Raji (cell line): ENCODE measurements around the gene TMEM108.

Experiments used
- POLR2A ChIP-seq: IDR thresholded peaks from 2 replicates; pipeline ENCODE4 v1.6.1; 2011; ENCODE audit warnings: low read depth, low read length, control low read depth; ENCODE audit not compliant: insufficient read depth

The TMEM108 gene

DNA sequence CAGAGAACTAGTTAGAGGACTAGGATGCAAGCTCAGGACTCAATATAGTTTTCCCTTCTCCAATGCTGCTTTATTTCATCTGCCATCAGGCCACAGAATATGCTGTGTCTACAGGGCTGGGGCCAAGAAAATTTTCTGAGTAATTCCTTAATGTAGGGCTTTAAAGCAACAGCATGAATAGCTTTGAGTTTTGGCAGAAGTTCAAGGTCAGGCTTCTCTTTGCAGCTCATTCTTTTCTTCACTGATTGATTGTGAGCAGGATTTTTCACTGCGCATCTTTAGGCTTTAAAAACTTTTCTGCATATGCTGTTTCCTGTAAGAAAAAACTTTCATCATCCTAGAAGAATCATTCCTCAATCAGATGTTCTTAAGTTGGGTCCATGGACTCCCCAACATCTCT lies 4.6 kb downstream of the TMEM108 start:
- TF ChIP-seq POLR2A = no peak

DNA sequence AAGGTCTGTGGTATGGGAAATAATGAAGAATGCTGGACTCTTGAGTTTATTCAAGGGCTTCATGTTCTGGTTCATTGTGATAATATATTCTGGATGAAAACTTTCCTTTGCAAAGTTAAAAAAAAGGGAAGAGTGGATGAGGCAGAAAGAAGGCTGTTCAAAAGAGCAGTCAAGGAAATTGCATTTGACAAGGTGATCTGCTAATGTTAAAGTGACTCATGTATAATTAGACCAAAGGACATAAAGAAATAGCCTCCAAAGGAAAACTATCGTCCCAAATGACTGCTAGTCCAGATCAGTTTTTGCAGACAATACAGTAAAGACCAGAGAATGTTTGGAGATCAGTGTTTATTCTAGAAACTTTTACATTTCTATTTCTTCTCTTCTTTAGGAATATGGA lies 9.8 kb downstream of the TMEM108 start:
- no peak for TF ChIP-seq POLR2A

DNA sequence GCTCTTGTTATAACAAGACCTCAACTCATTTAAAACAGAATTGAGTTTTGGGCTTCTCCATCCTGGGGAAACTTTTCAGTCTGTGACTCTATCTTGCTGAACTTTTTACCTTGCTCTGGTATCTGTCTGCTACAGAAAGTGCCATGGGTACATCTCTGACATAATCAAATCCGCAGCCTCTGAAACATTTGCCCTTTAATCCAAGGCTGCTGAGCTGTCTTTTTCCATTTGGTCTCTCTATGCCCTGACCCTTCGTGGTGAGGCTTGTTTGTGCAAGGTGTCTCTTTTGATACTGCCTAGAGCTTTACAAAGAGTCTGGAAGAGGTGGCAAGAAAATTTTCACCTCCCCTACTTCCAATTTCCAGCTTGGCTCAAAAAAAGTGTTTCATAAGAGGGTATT lies 11.3 kb downstream of the TMEM108 start:
- no peak for TF ChIP-seq POLR2A

DNA sequence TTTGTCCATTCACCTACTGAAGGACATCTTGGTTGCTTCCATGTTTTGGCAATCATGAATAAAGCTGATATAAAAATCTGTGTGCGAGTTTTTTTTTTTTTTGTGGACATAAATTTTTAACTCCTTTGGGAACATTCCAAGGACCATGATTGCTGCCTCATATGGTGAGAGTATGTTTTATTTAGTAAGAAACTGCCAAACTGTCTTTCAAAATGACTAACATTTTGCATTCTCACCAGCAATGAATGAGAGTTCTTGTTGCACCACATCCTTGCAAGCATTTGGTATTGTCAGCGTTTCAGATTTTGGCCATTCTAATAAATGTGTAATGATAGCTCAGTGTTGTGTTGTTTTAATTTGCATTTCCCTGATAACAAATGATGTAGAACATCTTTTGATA lies 12.7 kb downstream of the TMEM108 start:
- TF ChIP-seq POLR2A = no peak

DNA sequence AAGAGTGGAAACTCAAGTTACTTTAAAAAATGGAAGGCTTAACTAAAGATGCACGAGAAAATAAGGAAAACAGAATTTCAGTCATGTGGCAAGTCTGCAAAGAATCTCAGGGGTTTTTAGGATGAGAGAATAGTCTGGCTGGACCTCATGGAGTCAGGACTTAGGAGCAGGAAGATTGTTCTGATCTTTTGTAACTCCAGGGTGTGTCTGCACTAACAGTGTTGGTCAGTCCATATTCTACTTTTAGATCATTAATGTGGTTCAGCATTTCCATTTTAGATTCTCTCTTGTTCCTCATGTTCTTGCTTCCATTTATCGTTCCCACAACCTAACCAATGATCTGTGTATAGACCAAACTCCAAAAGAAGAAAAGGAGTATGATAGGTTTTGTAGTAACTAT lies 15.3 kb downstream of the TMEM108 start:
- TF ChIP-seq POLR2A = no peak

DNA sequence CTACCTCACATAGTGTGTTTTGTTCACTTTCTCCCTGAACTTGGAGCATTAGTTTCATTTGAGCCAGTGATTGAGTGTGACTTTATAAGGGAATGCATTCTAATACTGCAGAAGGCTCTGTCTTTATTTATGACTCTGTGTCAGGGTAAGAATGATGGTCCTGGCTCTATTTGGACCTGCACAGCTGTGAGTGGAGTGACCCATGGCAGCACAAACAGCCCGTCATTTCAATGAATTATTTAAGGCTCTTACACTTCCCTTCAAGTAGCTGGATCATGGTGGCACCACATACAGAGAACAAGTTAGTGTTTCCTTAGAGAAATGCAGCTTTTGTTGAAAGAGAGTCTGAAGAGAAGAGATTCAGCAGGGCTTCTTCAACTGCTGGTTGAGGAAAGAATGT lies 16.4 kb downstream of the TMEM108 start:
- no peak for TF ChIP-seq POLR2A

DNA sequence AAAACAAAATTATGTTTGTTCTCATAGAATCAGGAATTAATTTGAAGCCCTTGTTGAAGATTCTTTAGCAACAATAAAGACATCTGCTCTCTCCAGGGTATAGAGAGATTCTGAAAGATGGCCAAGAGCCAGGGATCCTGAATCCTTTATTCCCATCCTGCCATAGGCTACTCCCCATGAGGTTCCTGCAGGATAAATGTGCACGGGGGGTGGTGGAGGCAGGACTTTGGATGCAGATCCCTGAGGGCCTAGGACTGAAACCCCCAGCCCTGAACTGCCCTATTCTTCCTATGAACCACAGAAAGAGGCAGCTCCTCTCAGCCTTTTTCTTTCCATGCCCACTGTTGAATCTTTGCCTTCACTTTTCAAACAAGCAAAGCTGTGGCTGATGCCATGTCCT lies 17.1 kb downstream of the TMEM108 start:
- no peak for TF ChIP-seq POLR2A

DNA sequence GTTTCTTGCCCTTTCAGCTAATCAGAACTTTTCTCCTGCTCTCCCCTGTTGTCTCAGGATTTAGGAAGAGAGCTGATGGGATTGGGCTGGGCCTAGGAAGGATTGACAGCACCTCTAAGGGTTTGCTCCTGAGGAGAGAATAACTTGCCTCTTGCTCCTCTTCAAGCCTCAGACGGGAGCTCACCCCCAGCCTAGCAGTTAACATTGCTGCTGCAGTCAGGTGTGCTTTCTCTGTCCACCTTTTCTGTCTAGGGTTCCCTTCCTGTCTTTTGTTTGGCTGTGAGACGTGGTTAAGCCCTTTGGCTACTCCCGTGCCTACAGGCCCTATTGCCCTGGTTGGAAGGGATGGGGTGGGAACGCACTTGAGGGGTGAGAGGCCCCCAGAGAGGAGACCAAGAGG lies 20.1 kb downstream of the TMEM108 start:
- TF ChIP-seq POLR2A = no peak

DNA sequence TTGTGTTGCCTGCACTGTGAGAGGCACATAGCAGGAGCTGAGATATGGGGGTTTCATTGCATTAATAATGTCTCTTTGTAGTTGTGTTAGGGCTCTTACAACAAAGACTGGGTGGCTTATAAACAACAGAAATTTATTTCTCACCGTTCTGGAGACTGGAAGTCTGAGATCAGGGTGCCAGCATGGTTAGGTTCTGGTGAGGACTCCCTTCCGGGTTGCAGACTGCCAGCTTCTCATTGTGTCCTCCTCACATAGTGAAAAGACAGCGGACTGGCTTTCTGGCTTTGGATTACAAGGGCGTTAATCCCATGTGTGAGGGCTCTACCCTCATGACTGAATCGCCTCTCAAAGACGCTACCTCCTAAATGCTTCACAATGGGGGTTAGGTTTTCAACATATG lies 20.6 kb downstream of the TMEM108 start:
- no peak for TF ChIP-seq POLR2A

DNA sequence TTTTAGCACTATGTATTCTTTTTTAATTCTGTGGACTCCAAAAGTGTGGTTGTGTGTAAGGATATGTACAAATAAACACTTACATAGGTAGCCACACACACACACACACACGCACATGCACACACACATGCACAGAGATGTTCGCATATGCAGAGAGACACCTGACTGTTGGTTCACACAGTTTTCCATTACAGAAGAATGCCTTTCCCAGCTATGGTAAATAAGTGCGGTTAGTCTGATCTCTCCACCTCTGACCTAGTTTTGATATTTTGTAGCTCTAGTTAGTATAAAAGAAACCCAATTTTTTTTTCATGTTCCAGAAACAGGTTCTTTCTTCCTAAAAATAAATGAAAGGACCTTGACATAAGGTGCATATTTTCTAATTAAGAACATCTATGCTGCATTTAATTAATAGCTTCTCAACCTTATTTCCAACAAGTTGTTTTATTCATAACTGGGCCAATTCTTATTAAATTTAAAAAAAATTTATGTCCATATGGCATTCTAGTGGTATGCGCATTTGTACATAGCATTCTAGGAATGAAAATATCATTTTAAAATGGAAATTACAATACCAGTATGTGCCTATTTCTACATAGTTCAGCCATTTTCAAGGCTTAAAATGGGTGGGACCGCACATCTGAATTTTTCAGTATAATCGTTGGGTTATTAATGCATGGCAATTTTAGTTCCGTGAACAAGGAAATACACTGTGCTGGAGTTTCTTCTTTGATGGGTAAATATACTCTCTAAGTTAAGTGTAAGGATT lies 27.2 kb downstream of the TMEM108 start:
- no peak for TF ChIP-seq POLR2A

DNA sequence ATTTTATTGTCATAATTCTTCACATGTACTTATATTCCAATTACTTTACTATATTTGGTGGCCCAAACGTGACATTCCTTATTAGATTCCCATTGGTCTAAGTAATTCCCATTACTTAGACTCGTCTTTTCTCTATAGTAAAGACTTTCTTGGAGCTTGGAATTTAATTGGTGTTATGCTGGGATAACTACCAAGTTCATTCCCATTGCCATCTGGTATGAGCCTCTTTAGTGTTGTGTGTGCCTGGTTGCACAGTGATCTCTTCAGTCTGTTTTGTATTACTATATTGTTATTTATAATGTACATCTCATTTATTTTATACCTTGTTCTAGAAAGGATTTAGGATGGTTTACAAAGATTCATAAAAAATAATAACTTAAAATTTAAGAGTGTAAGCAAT lies 27.8 kb downstream of the TMEM108 start:
- no peak for TF ChIP-seq POLR2A

DNA sequence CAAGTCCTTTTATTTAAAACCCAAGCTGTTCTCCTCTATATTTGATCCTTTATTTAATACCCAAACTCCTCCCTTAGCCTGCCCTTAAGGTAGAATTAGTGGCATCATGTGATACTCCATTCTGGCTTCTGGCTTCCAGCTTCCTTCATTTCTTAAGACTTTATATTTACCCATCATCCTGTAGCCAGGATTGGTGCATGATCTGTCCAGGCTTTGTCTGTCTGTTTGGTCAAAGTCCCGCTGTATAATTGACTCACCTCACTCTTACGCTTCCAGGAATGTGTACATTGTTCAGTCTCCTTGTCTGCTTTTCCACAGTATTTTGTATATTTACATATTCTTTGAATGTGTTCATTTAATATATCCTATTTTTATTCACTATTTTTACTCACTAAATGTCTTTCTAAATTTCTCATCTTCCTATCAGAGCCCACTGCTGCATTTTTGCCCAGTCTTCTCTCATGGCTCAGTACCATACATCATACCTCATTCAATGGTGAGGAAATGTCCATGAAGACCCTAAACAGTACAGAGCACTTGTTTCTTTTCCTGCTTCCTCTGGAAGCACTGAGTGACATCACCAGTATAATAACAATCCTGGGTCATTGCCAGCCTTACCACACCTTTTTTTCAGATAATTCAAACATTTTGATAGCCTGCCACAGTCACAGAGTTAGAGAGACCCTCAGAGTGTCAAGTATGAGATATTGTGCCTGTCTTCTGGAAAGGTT lies 31.5 kb downstream of the TMEM108 start:
- TF ChIP-seq POLR2A = no peak

DNA sequence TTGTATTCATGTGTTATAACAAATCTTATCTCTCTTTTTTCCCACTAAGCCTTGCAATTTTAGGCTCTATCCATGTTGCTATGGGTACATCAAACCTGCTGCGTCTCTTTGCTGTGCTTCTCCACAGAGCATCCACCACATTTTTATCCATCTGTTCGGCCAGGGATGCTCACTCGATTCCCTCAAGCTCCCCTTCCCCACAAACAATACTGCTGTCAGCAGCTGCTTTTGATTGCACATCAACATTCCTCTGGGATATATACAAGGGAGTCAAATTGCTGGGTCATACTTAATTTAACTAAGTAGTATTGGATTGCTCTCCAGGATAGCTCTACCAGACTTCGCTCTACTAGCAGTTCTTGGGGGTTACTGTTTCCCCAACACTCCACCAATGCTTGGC lies 36.8 kb downstream of the TMEM108 start:
- no peak for TF ChIP-seq POLR2A

DNA sequence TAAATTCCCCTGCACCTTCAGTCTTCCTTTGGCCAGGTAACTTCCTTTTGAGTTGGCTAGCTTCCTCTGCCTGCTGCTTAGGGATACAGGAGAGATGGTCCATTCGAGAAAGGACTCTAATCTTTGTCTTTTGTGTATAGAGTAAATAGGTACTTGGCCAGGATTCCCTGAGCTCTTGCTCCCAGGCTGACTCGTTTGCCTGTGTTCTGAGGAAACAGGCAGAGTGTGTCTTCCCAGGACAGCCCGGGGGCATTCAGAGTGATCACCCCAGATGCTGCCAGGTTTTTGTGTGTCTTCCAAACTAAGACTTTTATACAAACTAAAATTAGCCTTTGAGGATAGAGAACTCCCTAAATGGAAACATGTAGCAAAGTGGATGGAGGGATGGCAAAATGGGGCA lies 39.5 kb downstream of the TMEM108 start:
- TF ChIP-seq POLR2A = no peak

DNA sequence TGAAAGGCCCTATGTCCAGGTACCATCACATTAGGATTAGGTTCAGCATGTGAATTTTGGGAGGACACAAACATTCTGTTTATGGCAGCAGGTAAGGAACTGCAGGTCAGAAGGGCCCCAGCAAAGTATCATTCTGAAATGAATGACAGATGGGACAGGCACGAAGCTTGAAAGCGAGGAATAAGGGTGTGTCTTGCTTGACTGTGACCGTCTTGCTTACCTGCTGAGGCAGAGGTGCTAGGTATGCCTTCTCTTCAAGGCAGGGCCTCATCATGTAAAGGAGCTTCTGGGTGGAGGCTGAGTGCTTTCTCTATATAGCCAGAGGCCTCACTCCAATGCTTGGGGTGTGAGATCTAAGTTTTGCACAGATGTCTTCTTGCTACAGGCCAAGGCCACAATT lies 41.4 kb downstream of the TMEM108 start:
- TF ChIP-seq POLR2A = no peak

DNA sequence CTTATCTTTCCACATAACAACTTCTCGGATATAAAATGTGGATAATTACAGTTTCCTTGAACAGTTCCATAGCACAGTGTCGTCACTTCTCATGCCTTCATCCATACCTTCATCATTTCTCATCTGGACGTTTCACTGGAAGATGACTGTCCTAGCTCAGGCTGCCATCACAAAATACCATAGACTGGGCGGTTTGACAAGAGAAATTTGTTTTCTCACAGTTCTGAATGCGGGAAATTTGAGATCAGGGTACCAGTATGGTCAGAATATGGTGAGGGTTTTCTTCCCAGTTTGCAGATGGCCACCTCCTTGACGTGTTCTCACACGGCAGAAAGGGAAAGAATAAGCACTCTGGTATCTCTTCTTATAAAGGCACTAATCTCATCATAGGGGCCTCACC lies 42.8 kb downstream of the TMEM108 start:
- TF ChIP-seq POLR2A = no peak

DNA sequence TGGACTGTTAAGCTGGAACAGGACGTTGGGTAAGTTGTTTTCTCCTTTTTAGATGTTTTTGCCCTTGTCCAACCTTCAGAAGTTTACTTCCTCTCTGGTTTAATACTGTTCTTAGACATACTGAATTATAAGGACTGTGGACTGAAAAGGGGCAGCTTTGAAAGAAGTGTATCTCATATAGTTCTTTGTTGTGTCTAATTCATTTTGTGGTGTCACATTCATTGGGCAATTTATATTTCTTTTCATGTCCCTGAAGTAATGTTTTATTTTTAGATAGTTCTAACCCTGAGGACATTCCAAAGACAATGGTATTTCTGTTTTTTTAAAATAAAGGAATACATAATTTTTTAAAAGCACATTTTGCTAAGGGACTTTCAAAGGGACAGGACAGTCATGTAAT lies 45.2 kb downstream of the TMEM108 start:
- no peak for TF ChIP-seq POLR2A
